GM18508 (cell line): ENCODE results near the gene ERGIC2.

ENCODE experiments used
- ATAC-seq: cut with Tn5 transposase; IDR thresholded peaks from one replicate; pipeline ENCODE4 v1.9.1; 2021; ENCODE audit warnings: moderate number of reproducible peaks; ENCODE audit not compliant: insufficient read depth, unreplicated experiment

Gene ERGIC2

DNA sequence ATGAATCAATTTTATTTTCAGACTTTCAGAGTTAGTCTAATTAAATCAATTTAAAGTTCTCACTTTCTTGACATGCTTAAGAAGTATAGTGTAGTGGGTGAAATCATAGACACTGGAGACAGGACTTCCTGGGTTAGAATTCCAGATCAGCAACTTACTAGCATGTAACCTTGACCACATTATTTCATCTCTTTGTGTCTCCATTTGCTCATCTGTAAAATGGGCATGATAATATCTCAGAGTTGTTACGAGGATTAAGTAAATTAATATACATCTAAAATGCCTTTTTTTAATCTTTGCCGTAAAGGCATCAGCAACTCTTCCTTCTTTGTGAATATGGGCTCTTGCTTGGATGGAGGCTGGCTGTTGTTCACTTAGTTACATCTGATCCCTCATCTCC is 1.3 kb upstream of the ERGIC2 start:
- no peak for ATAC-seq

DNA sequence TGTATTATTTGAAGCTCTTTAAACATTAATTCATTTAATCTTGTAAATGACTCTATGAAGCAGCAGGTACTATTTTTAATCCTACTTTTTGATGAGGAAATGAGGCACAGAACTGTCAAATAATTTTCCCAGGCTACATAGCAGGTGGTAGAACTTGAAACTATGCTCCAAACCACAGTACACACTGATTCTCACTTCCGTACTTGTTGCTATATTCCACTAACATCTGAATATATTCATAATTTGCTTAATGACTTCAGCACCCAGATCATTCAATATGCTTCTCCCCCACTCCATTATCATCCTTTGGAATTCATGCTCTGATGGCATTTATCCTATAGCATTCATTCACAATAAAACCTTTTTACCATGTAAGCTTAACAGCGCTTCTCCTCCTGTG is 4.9 kb downstream of the ERGIC2 start:
- no peak for ATAC-seq

DNA sequence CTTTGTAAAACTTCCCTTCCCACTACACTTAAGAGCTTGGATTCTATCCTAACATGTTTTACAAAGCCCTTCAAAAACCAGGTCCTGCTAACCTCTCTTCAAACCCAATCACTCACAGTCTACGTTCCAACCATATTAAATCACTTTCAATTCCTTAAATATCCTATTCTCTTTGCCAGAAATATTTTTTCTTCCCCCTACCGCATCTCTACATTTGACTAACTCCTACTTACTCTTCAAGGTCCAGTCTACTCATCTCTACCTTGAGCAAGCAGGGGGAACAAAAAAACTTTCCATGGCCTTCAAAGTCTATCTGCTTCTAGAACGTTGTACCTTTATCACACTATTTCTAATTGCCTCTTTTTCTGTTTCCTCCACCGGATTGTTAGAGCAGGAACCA is 6.1 kb downstream of the ERGIC2 start:
- ATAC-seq = no peak

DNA sequence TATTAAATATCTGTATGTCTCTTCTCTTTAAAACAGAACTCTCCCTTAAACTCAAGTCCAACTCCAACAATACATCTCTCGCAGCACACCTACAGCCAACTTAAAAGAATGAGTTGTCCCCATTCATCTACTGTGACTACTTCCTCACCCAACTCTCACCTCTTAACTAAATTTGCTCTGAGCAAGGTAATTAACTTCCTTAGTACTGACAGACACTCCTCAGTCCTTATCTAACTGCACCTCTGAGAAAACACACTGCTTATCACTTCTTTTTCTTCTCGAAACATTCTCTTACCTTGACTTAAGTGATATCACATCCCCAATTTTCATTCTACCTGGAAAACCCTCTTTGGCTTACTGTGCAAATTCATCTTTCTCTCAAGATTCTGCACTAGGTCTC is 7.0 kb downstream of the ERGIC2 start:
- ATAC-seq = no peak

DNA sequence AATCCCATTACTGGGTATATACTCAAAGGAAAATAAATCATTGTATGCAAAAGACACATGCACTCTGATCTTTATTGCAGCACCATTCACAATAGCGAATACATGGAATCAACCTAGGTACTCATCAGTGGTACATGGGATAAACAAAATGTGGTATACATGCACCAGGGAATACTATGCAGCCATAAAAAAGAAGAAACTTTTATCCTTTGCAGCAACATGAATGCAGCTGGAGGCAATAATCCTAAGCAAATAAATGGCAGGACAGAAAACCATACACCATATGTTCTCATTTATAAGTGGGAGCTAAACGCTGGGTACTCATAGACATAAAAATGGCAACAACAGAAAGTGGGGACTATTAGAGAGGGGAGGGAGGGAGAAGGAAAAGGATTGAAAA is 15.9 kb downstream of the ERGIC2 start:
- no peak for ATAC-seq

DNA sequence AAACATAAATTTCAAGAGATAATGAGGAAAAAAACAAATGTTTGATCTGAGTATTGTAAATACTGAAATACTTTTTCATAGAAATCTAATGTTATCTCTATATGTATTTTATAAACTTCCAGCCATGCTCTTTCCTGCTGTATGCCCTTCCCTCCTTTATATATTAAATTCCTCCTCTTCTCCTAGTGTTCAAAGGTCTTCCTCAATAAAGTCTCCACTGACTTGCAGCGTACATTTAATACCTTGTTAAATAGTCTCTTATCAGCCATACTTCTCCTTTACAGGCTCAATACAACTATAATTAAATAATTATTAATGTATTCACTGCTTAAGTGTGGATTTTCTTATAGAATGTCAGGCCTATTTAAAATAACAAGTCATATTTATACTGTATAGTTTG is 26.0 kb downstream of the ERGIC2 start:
- no peak for ATAC-seq

DNA sequence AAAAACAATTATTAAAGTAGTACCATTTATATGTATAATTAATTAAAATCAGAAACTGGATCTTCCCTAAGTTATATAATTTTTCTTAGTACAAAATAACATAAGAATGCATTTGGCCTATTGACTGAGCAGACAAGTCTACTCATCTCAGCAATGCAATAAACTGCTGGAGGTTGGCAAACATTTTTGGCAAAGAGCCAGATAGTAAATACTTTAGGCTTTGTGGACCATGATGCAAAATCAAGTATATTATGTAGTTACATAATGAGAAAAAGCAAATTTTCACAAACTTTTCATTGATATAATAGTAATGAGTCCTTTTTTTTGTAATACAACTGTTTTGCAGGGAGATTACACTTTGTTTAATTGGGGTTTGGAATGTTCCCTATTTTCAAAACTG is 30.9 kb downstream of the ERGIC2 start:
- ATAC-seq = no peak

DNA sequence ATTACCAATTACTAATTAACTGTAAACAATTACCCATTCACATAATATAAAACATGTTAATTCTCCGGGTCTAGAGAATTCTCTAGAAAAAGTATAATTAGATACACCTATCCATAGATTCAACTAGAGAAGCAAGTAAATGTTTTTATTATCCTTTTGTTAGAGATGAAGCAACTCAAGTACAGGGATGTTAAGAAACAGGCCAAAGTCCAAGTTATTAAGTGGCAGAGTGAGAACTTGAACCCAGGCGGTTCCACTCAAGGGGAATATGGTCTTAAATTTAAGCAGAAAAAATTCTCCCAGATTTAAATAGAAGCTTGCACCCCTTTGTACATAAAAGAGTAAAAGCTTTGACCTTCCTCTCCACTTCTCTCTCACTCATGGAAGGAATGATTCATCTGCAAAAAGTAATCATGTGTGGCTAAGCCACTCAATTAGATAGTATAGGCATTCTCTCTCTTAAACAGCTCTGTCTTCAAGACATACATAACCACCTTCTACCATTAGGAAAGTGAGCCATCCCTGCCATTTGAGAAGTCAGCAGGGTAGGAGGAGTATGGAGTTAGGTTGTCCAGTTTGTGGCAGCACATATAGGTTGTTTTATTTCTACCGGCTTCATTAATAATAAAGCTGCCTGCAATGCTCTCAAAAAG is 34.1 kb downstream of the ERGIC2 start:
- no peak for ATAC-seq

DNA sequence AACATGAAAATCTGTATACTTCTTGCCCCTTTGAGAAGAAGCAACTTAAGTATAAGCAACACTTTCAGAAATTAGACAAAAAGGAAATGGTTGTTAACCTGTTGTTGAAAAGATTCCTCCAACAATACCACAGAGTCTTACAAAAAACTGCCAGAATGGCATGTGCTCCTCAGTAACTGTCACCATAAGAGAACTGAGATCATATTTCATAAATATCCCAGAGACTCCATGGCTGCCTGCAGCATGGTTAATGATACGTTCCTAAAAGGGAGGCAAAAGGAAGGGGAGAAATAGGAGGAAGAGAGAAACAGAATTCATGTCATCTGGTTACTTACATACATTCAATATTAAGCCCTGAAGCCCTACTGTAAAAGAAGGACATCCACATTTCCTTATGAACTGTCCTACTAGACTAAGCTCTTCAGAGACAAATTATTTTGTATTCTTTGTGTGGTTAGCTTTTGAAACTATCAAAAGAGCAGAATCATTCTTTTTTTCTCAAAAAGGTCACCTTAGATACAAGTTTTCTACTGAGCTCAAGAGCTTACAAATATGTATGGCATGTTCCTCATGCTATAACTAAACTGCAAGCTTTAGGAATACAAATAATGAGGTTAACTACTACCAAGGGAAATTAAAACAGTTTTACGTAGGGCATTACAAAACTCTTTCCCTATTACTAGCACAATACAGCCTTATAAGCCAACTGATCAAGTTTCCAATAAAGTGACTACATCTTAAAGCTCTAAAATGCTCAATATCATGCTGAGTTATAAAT is 37.8 kb downstream of the ERGIC2 start:
- ATAC-seq = no peak

DNA sequence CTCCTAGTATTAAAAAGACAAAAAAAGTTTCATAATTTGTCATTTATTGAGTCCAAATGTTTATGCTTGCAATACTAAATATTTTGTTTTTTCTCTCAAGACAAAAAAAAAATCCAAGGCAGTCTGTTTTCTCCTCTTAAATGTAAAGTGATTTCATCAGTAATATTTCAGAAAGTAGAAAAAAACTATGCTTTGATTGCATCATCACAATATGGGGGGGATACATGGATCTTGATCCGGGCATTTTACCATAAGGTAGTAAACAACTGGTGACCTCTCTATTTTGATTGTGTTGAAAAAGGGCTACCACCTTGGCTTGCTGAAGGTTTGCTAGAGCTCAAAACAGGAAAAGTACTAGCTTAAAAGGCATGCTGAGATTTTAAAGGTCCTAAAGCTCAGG is 43.6 kb downstream of the ERGIC2 start:
- no peak for ATAC-seq

DNA sequence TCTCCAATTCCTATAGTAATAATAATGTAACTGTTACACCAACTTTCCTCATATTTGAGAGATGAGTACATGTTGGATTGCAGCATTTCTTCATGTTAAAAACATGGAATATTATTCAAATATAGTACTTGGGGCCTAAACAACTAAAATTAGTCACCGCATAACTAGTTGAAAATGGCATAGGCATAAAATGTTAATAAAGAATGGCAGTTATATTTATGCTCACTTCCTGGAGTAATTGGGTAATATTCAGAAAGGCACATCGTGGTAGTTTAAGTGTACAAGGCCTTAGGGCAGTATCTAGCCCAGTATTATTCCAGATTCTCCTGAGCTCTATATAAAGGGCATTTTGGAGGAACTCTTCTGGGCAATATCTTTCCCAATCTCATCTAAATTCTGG is 46.0 kb downstream of the ERGIC2 start:
- ATAC-seq = no peak

DNA sequence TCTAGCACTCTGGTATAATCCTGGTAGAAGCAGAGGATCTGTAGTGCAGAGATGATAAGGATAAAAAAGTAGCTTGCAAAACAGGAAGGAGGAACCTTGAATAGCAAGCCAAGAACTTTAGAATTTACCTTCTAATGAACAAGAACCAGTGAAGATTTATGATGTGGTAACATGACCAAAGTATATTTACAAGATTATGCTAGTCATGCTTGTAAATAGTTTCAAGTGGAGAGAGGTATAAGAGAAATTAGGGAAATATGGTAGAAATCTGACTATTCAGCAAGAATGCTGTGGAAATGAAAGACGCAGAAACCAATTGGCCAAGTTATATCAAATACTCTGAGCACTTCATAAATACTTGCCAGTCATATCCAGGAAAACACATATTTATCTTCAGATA is 47.8 kb downstream of the ERGIC2 start:
- no peak for ATAC-seq

DNA sequence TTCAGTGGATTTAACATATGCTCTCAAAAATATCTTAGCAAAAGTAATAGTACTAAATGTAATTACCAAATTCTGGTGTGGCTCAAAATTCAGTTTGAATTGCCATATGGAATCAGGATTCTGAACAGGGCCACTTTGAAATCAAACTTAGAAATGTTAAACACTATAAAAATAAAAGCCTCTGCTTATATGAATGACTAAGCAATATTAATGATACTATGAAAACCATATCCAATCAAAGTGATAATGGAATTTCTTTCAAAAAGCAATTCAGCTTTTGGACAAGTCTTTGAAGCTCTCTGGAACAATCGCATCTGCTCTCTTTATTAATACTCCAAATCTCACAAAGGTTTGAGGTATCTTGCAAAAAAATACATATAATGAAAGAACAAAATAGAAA is 51.6 kb downstream of the ERGIC2 start:
- no peak for ATAC-seq

DNA sequence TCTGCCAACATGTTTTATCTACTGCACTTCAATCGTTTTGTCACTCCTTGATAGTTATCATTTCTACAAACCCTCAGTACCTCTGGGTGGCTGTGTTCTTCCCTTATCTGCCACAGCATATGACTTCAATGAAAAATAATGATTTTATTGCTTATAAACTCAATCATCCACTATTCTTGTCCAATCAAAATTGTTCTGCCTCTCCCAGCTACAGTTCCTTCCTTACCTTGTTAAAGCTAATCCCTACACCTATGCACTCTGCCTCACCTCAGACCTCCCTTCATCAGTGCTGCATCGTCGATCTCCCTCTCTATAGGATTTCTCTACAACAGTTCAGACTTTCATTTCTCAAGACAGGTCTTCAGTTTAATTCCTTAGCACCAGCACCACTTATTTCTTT is 58.8 kb downstream of the ERGIC2 start:
- no peak for ATAC-seq

DNA sequence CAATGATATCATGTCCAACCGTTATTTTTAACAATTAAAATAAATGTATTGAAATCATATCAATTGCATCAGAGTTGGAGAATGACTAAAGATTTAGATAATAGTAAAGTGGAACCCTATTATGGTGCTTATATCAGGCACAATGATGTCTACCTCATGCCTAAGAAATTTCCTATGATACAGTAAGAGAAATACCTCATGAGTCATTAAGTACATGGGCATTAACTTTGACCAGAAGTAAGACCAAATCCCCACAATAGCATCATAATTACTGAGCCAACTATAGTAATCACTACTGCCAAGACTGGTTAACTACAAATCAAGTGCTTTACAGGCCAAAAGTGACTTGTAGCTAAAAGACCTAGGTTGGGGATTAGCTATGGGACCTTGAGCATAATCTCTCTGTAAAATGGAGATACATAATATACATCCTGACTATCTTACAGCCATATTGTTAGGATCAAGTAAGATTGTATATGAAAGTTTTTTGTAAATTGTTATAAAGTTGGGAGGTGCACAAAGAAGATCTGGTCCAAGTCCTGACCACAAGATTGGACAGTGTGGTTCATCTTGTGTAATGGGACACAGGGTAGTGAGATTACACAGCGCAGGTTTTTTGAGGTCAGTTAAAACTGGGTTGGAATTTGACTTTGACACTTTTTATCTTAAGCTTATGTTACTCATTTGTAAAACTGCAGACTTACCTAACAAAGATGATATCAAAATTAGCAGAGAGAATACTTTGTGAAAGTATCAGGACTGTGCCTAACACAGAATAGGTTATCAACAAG is 60.5 kb downstream of the ERGIC2 start:
- ATAC-seq = no peak

DNA sequence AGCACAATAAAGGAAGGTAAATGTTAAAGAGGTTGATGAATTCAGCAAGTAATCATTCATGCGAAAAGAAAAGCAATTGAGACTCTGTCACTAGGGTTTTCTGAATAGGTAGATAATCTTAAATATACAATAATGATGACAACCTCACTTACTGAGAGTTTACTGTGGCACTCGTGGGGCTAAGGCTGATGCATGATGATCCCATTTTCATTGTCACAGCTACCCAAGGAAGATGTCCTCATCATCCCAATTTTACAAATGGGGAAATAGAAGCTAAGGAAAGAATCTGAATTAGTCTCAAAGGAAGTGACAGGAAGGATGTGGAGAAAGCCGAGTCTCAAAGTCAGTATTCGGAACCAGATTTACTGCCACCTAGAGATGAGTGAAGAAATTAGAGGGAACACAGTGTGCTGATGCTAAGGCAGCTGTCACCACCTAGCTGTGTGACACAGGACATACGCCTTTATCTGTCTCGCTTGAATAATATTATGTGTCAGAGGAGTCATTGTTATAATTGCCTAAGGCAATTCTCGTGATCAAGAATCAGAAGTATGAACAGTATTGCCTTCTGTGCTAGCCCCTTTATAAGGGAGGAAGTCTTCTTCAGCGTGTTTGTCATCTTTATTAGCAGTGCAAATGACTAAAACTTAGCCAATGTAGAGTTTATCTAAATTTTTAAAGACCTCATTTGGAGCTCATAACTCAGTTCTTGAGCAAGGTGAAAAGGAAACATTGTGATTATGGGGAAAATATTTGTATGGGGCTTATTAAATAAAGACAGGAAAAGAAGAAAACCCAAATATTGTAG is 63.2 kb downstream of the ERGIC2 start:
- ATAC-seq = peak; percentile 98

DNA sequence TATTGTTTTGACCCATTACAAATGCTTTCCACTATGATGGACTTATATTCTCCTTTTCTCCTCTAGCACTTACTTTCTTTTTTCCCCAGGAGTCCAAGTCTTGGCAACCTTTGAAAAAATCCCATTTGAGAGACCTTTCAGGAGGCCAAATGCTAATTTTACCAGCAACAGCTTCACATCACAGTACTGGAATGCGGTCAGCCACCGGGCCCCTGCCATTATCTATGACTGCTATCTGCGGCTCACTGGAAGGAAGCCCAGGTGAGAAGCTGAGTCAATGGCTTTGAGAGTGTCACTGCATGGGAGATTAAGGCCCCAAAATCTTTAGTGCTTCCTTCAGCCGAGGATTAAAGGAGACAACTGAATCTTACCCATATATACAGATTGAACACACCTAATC is 64.2 kb downstream of the ERGIC2 start:
- no peak for ATAC-seq

DNA sequence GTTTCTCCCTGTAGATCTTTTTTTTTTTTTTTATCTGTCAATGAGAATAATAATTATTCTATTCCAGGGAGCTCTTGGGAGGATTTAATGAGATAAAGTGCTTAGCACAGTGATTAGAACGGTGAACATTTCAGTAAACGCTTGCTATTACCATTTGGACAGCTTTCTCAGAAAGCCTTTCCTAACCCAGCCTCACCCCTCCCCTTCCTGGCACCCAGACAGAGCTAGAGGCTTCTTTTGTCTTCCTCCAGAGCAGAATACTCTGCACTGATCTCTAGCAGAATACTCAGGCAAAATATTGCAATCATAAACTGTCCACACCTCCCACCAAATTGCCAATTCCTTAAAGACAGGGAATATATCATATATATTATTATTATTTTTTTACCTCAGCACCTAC is 66.6 kb downstream of the ERGIC2 start:
- no peak for ATAC-seq

DNA sequence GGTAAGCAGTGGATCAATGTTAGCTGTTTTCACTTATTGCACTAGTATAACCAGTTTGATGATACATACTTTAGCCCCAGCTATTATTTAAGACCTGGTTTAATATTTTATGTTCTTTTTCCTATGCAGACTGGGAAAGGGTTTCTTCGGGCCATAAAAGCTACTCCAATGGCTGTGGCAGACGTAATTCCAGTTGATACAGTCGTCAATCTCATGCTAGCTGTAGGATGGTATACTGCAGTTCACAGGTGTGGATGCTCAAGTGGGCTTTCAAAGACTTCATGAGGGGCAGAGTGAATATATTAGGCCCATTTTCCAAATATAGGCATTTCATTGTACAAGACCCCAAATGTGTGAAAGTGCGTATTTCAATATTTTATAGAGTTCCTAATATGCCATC is 70.1 kb downstream of the ERGIC2 start:
- ATAC-seq = no peak

DNA sequence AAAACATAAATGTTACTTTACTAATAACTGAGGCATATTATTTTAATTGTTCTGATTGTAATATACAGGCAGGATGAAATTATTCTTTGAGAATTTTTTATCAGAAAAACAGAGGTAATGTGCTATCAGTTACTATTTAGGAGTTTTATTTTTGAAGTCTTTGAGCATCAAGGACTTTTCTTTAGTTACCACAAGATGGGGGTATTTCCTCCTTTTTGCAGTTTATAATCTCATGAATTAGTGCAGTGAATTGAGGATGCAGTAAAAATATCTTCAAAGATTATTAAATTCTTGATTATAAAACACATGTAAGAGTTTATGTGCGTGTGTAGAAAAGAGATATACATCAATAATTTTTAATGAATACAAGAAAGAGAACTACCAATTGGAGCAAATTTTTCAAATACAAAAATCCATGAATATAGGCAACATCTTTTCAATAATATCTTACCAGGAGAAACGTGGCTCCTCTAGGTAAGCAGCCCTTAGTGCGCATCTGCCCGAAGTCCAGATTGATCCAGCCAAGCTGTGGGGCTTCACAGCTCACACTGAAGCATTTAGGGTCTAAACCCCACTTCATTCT is 71.6 kb downstream of the ERGIC2 start:
- ATAC-seq = no peak
